Natural killer cell (primary cell): ENCODE results near the gene VAV3. TPM values are rescaled to one million over a fixed set of nuclear protein-coding genes. Genes with fewer than 3 reads are reported as not detected.

ENCODE experiments used
- ATAC-seq, 3 donors: fragments of 150-1000 bp in 2 of 3; fragments of 200-7000 bp in 1 of 3; cut with Tn5 transposase; 1 replicate in 1 of 3; 2 replicates in 2 of 3; pipeline ENCODE4 v1.10.0; 2021; ENCODE audit warnings: mild to moderate bottlenecking in 2 of 3, moderate library complexity in 2 of 3
- DNase-seq, 2 donors: peaks; one replicate each; pipeline versions ENCODE4 v3.0.0 to v3.0.0-alpha.2; 2013 to 2021; ENCODE audit warnings: mixed read lengths in 1 of 2
- H3K27ac ChIP-seq: one replicate; pipeline ENCODE4 v1.5.1; 2013; ENCODE audit warnings: mild to moderate bottlenecking, low read length
- H3K27me3 ChIP-seq: one replicate; pipeline ENCODE4 v1.6.1; 2013; ENCODE audit warnings: low read length; ENCODE audit not compliant: control insufficient read depth, insufficient read depth
- H3K36me3 ChIP-seq: one replicate; pipeline ENCODE4 v1.6.1; 2013; ENCODE audit warnings: low read length; ENCODE audit not compliant: control insufficient read depth, insufficient read depth
- H3K4me1 ChIP-seq: one replicate; pipeline ENCODE4 v1.6.1; 2013; ENCODE audit warnings: low read length; ENCODE audit not compliant: control insufficient read depth, insufficient read depth
- H3K4me3 ChIP-seq: one replicate; pipeline ENCODE4 v1.5.1; 2013; ENCODE audit warnings: low read length
- H3K9me3 ChIP-seq: one replicate; pipeline ENCODE4 v1.6.1; 2013; ENCODE audit warnings: low read length; ENCODE audit not compliant: control insufficient read depth, insufficient read depth
- H3K27ac Mint-ChIP-seq, 2 donors: one replicate each; pipeline ENCODE4 v1.8.0; 2022; ENCODE audit warnings: mild to moderate bottlenecking in 2 of 2, mixed read lengths in 2 of 2, moderate library complexity in 1 of 2
- H3K27me3 Mint-ChIP-seq, 2 donors: one replicate each; pipeline ENCODE4 v1.8.0; 2022; ENCODE audit warnings: low read depth in 2 of 2, mixed read lengths in 2 of 2
- H3K36me3 Mint-ChIP-seq: one replicate; pipeline ENCODE4 v1.8.0; 2022; ENCODE audit warnings: mixed read lengths
- H3K4me1 Mint-ChIP-seq, 2 donors: one replicate each; pipeline ENCODE4 v1.8.0; 2022; ENCODE audit warnings: mixed read lengths in 2 of 2
- H3K4me3 Mint-ChIP-seq: one replicate; pipeline ENCODE4 v1.8.0; 2022; ENCODE audit warnings: mild to moderate bottlenecking, moderate library complexity, mixed read lengths
- H3K9me3 Mint-ChIP-seq, 2 donors: one replicate each; pipeline ENCODE4 v1.8.0; 2022; ENCODE audit warnings: mixed read lengths in 2 of 2
- WGBS: methylation state at CpG from one replicate; pipeline ENCODE4 v1.1.7; 2013; ENCODE audit warnings: missing lambda C conversion rate; ENCODE audit not compliant: insufficient coverage; 5-methylcytosine and 5-hydroxymethylcytosine counted together
- intact Hi-C: fragments of 100-400 bp; cut with micrococcal nuclease; formaldehyde crosslinking; loops from one replicate; pipeline ENCODE4 v1.14.2; 2022
- total RNA-seq, 4 donors: library from RNA; stranded (reverse); fragments of 120-200 nt in 1 of 4; gene quantifications; one replicate each; pipeline versions ENCODE4 v1.2.3 to v1.2.4, GENCODE V29; 2013 to 2022
- TF ChIP-seq, protein P1 (sequence below): fragments of 200-600 bp; IDR thresholded peaks from one replicate; pipeline ENCODE4 v1.8.0; 2022; ENCODE audit warnings: antibody characterized with exemption

VAV3 gene
- total RNA-seq, 3 donors from 2014 or later (not counting 1 experiment from before 2014, with no cell fraction given), result 95.8 to 101 (median 96.6) TPM

DNA sequence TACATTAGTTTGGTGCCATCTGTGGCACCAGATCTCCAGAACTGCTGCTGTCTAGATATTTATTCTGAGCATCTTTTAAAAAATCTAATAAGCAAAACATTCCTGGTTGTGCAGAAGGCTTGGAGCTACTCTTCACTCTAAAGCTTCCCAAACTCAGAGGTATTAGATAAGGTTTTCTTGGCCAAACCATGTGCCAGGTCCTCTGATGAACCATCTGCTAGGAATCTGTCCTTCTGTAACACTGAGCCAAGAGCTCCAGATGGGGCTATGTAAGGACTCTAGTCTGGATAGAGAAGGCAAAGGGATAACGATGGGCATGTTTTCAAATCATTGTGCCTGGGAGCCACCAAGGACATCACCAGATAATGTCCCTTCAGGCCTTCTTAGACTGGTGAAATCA is 413.5 kb downstream of the VAV3 start:
- H3K4me1 ChIP-seq, result no peaks in the 10 kb centered on the region
- Mint-ChIP-seq H3K27ac (no peak overlapping the region), H3K9me3 (no peaks in the 10 kb centered on the region), H3K27me3 (peaks cover 2 to 6% of the 10 kb centered on the region in 2 donors), H3K4me3 (no peak overlapping the region), H3K4me1 (no peaks in the 10 kb centered on the region), H3K36me3 (no peaks in the 10 kb centered on the region)
- no peaks in the 10 kb centered on the region for H3K9me3 ChIP-seq
- no peaks in the 10 kb centered on the region for H3K27me3 ChIP-seq
- intact Hi-C loops, result no loop called here
- H3K4me3 ChIP-seq, result no peak overlapping the region
- DNase-seq, result no peak
- TF ChIP-seq, protein P1, sequence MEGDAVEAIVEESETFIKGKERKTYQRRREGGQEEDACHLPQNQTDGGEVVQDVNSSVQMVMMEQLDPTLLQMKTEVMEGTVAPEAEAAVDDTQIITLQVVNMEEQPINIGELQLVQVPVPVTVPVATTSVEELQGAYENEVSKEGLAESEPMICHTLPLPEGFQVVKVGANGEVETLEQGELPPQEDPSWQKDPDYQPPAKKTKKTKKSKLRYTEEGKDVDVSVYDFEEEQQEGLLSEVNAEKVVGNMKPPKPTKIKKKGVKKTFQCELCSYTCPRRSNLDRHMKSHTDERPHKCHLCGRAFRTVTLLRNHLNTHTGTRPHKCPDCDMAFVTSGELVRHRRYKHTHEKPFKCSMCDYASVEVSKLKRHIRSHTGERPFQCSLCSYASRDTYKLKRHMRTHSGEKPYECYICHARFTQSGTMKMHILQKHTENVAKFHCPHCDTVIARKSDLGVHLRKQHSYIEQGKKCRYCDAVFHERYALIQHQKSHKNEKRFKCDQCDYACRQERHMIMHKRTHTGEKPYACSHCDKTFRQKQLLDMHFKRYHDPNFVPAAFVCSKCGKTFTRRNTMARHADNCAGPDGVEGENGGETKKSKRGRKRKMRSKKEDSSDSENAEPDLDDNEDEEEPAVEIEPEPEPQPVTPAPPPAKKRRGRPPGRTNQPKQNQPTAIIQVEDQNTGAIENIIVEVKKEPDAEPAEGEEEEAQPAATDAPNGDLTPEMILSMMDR, result no peak
- WGBS, result 91% methylated on average over 1 of the region's 1 CpG
- no peak overlapping the region for H3K27ac ChIP-seq
- H3K36me3 ChIP-seq, result no peaks in the 10 kb centered on the region
- no peak for ATAC-seq

DNA sequence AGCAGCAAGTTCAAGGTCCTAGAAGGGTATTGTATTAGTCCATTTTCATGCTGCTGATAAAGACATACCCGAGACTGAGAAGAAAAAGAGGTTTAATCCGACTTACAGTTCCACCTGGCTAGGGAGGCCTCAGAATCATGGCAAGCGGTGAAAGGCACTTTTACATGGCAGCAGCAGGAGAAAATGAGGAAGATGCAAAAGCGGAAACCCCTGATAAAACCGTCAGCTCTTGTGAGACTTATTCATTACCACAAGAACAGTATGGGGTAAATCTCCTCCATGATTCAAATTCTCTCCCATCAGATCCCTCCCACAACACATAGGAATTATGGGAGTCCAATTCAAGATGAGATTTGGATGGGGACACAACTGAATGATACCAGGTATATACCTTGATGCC is 414.6 kb downstream of the VAV3 start:
- H3K27ac ChIP-seq, result no peak overlapping the region
- H3K4me3 ChIP-seq, result no peak overlapping the region
- H3K9me3 Mint-ChIP-seq, result no peaks in the 10 kb centered on the region
- H3K4me3 Mint-ChIP-seq, result no peak overlapping the region
- no peak for ATAC-seq
- H3K36me3 Mint-ChIP-seq, result no peaks in the 10 kb centered on the region
- TF ChIP-seq, protein P1, result no peak
- H3K27me3 ChIP-seq, result no peaks in the 10 kb centered on the region
- H3K27me3 Mint-ChIP-seq, result peaks cover 2 to 6% of the 10 kb centered on the region in 2 donors
- WGBS, result 94% methylated on average over 4 of the region's 5 CpGs
- DNase-seq, result no peak
- H3K4me1 ChIP-seq, result no peaks in the 10 kb centered on the region
- H3K9me3 ChIP-seq, result no peaks in the 10 kb centered on the region
- H3K4me1 Mint-ChIP-seq, result no peaks in the 10 kb centered on the region
- no peaks in the 10 kb centered on the region for H3K36me3 ChIP-seq
- no peak overlapping the region for H3K27ac Mint-ChIP-seq
- intact Hi-C loops, result no loop called here

DNA sequence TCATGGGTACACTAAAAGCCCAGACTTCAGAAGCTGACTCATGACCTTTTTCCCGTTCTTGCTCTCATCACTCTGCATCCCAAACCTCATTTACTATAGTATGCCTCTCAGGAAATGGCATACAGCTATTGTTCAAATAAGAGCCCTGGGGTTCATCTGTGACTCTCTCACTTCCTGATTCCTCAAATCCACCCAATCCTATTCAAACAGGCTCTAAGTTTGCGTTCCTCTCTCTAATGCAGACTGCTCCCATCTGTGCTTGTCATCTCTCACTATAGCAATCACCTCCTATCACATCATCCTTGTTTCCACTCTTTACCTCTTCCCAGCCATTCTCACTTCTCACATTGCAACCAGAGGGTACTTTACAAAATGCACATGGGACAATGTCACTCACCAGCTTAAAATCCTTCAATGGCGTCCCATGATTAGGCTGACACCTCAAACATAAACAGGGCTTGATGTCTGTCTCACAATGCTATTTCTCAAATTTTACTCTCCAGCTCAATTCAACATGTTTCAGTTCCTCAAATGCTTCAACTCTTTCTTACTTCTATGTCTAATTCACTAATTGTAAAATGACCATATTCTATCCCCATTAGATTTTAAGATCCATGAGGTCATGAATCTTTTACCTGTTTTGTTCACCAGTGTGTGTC is 415.7 kb downstream of the VAV3 start:
- intact Hi-C loops, result no loop called here
- no peak overlapping the region for H3K27ac Mint-ChIP-seq
- ATAC-seq, result no peak
- no peaks in the 10 kb centered on the region for H3K9me3 Mint-ChIP-seq
- H3K27me3 ChIP-seq, result no peaks in the 10 kb centered on the region
- H3K4me3 ChIP-seq, result no peak overlapping the region
- H3K36me3 ChIP-seq, result no peaks in the 10 kb centered on the region
- H3K4me1 Mint-ChIP-seq, result no peaks in the 10 kb centered on the region
- H3K36me3 Mint-ChIP-seq, result no peaks in the 10 kb centered on the region
- no peak overlapping the region for H3K27ac ChIP-seq
- no peak for DNase-seq
- H3K9me3 ChIP-seq, result no peaks in the 10 kb centered on the region
- H3K4me1 ChIP-seq, result no peaks in the 10 kb centered on the region
- peaks cover 0 to 2% of the 10 kb centered on the region in 2 donors for H3K27me3 Mint-ChIP-seq
- 76% methylated on average over 3 of the region's 3 CpGs for WGBS
- TF ChIP-seq, protein P1, result no peak
- H3K4me3 Mint-ChIP-seq, result no peak overlapping the region

DNA sequence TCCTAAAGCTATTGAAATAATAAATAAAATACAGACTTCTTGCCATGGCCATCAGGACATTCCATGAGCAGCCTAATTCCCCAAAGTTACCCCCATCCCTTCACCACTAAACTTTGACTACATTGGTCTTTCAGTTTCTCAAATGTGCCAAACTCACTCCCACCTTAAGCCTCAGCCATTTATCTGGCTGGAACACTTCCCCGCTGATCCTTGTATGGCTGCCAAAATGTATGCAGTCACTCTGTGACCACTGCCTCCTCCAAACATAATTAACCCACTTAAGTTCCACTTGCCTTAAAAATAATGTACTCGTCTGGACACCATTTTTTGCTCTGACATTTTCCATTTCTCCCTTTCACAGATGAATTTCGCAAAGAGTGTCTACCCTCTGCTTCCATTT is 416.7 kb downstream of the VAV3 start:
- TF ChIP-seq, protein P1, result no peak
- Histone ChIP-seq H3K27ac (no peak overlapping the region), H3K36me3 (no peaks in the 10 kb centered on the region), H3K27me3 (no peaks in the 10 kb centered on the region), H3K4me1 (no peaks in the 10 kb centered on the region), H3K9me3 (no peaks in the 10 kb centered on the region), H3K4me3 (no peak overlapping the region)
- Mint-ChIP-seq H3K9me3 (no peaks in the 10 kb centered on the region), H3K27me3 (no peaks in the 10 kb centered on the region), H3K36me3 (no peaks in the 10 kb centered on the region), H3K4me3 (no peak overlapping the region), H3K27ac (no peak overlapping the region), H3K4me1 (no peaks in the 10 kb centered on the region)
- DNase-seq (no peak), ATAC-seq (no peak)
- WGBS, result 90% methylated on average over 3 of the region's 3 CpGs
- intact Hi-C loops, result no loop called here
